ENCODE results near the gene ETV6. TPM values are rescaled to one million over a fixed set of nuclear protein-coding genes. Genes with fewer than 3 reads are reported as not detected.
A peak's percentile ranks its signal among the peaks of the same experiment; 100 is the strongest.

Gene ETV6
- polyA plus RNA-seq, 1 donor (not counting 4 experiments of a cell fraction or from before 2014, with no cell fraction given), result 5.3 TPM

DNA sequence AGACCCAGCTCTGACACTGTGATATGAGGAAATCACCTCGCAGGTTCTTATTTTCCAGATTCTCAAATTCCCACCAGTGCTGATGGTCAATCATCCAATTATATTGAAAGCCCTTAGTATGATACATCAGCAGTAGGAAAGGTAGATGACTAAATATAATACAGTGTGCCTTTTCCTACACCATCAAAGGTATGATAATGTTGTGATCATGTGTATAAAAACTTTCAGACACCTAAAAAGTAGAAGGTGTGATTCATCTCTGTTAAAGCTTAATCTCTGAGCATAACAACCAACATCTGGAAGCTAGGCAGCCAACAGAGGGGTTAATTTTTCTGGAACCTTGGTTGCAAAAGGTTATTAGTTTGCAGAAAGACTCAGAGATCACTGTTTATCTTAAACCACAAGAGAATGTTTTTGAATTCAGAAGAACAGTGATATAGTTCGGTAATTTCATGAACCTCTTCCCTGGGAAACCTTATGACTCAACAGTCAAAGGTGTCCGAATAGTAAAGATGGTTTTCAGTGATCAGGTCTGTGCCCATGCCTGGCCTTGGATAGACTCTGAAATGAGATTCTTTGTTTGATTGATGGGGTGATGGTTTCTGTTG lies 122.5 kb downstream of the ETV6 start:
- no peaks in the 10 kb centered on the region for H4K20me1 ChIP-seq (ENCODE audit: control insufficient read depth, extremely low read depth, insufficient read depth, low read length)
- FAIRE-seq, result no peak
- H3K4me3 ChIP-seq (ENCODE audit: control insufficient read depth in 2 of 3, extremely low read depth in 1 of 3, insufficient read depth in 2 of 3, low read depth in 1 of 3, low read length in 3 of 3), result no peak overlapping the region
- H2AFZ ChIP-seq (ENCODE audit: control insufficient read depth, low read length), result no peak overlapping the region
- H3K36me3 ChIP-seq (ENCODE audit: control insufficient read depth in 2 of 2, extremely low read depth in 1 of 2, insufficient read depth in 2 of 2, low read length in 2 of 2), result no peaks in the 10 kb centered on the region
- H3K4me1 ChIP-seq (ENCODE audit: control insufficient read depth, extremely low read depth, insufficient read depth, low read length), result no peaks in the 10 kb centered on the region
- no peak for TF ChIP-seq EZH2 (IDR thresholded peaks at IDR 0.05; ENCODE audit: low read length)
- TF ChIP-seq, protein P1, sequence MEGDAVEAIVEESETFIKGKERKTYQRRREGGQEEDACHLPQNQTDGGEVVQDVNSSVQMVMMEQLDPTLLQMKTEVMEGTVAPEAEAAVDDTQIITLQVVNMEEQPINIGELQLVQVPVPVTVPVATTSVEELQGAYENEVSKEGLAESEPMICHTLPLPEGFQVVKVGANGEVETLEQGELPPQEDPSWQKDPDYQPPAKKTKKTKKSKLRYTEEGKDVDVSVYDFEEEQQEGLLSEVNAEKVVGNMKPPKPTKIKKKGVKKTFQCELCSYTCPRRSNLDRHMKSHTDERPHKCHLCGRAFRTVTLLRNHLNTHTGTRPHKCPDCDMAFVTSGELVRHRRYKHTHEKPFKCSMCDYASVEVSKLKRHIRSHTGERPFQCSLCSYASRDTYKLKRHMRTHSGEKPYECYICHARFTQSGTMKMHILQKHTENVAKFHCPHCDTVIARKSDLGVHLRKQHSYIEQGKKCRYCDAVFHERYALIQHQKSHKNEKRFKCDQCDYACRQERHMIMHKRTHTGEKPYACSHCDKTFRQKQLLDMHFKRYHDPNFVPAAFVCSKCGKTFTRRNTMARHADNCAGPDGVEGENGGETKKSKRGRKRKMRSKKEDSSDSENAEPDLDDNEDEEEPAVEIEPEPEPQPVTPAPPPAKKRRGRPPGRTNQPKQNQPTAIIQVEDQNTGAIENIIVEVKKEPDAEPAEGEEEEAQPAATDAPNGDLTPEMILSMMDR (optimal IDR thresholded peaks at IDR 0.05 in 1 of 3, IDR thresholded peaks at IDR 0.05 in 1 of 3, conservative IDR thresholded peaks at IDR 0.05 in 1 of 3; ENCODE audit: extremely low read depth in 1 of 3, insufficient read depth in 2 of 3, low read length in 3 of 3), result no peak
- no peak overlapping the region for H3K27ac ChIP-seq (ENCODE audit: control insufficient read depth, insufficient read depth, low read length)
- no peak overlapping the region for H3K9ac ChIP-seq (ENCODE audit: control insufficient read depth, extremely low read depth, insufficient read depth, low read length)
- no peaks in the 10 kb centered on the region for H3K9me1 ChIP-seq (ENCODE audit: control insufficient read depth, extremely low read depth, insufficient read depth, low read length)
- DNase-seq (ENCODE audit: low read depth, low spot score), result no peak
- H3K27me3 ChIP-seq (ENCODE audit: control insufficient read depth, extremely low read depth, insufficient read depth, low read length), result no peaks in the 10 kb centered on the region
- dilution Hi-C loops (cut with MboI; ENCODE audit: extremely low pct_ligation_motif_present, low sequenced_read_pairs), result no loop called here
- H3K79me2 ChIP-seq (ENCODE audit: control insufficient read depth, insufficient read depth, low read length), result no peaks in the 10 kb centered on the region
- H3K4me2 ChIP-seq (ENCODE audit: control insufficient read depth, extremely low read depth, insufficient read depth, low read depth, low read length), result no peak overlapping the region
- no peaks in the 10 kb centered on the region for H3K9me3 ChIP-seq (ENCODE audit: control insufficient read depth, low read depth, low read length)

DNA sequence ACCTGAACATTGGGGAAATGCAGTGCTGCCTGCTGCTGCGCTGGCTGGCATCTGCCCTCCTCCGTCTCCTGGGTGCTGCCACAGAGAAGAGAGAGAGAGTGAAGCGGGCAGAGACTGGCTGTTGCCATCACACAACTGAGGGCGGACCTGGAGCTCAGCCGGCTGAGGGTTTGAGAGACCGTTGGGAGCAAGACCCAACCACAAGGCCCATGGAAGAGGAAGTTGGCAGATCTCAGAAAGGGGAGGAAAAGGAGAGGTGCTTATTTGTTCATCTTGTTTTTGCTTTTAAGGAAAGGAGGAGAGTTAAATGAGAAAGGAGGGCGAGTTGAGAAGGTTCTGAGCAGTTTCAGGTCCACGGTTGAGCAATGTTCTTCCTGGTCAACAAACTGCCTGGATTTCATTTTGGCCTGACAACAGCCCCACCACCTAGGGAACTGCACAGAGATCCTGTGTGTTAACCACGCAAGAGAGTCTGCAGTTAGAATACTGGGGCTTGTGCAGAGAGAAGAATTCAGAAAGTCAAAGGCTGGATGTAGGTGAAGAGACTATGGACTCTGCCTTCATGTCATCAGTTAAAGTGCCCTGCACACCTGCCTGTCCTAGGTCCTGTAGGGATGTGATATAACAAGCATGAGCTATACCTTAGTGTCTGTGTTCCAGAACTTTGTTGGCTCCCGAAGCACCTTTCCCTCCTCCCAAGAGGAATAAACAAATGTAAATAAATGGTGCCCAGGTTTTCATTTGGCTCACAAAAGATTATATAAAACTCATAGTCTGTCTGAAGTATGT lies 124.6 kb downstream of the ETV6 start:
- no peaks in the 10 kb centered on the region for H3K79me2 ChIP-seq (ENCODE audit: control insufficient read depth, insufficient read depth, low read length)
- dilution Hi-C loops (cut with MboI; ENCODE audit: extremely low pct_ligation_motif_present, low sequenced_read_pairs), result no loop called here

More for the DNA sequence above, 124.6 kb downstream of the ETV6 start:
- DNase-seq (ENCODE audit: low read depth, low spot score), result no peak
- Histone ChIP-seq H3K4me3 (ENCODE audit: control insufficient read depth in 2 of 3, extremely low read depth in 1 of 3, insufficient read depth in 2 of 3, low read depth in 1 of 3, low read length in 3 of 3) (no peak overlapping the region), H2AFZ (ENCODE audit: control insufficient read depth, low read length) (no peak overlapping the region), H3K27ac (ENCODE audit: control insufficient read depth, insufficient read depth, low read length) (no peak overlapping the region), H3K36me3 (ENCODE audit: control insufficient read depth in 2 of 2, extremely low read depth in 1 of 2, insufficient read depth in 2 of 2, low read length in 2 of 2) (no peaks in the 10 kb centered on the region), H3K4me2 (ENCODE audit: control insufficient read depth, extremely low read depth, insufficient read depth, low read depth, low read length) (no peak overlapping the region), H3K27me3 (ENCODE audit: control insufficient read depth, extremely low read depth, insufficient read depth, low read length) (no peaks in the 10 kb centered on the region), H3K9me1 (ENCODE audit: control insufficient read depth, extremely low read depth, insufficient read depth, low read length) (no peaks in the 10 kb centered on the region), H3K4me1 (ENCODE audit: control insufficient read depth, extremely low read depth, insufficient read depth, low read length) (no peaks in the 10 kb centered on the region), H3K9ac (ENCODE audit: control insufficient read depth, extremely low read depth, insufficient read depth, low read length) (no peak overlapping the region), H4K20me1 (ENCODE audit: control insufficient read depth, extremely low read depth, insufficient read depth, low read length) (no peaks in the 10 kb centered on the region), H3K9me3 (ENCODE audit: control insufficient read depth, low read depth, low read length) (no peaks in the 10 kb centered on the region)
- no peak for TF ChIP-seq EZH2 (IDR thresholded peaks at IDR 0.05; ENCODE audit: low read length)
- TF ChIP-seq, protein P1 (optimal IDR thresholded peaks at IDR 0.05 in 1 of 3, IDR thresholded peaks at IDR 0.05 in 1 of 3, conservative IDR thresholded peaks at IDR 0.05 in 1 of 3; ENCODE audit: extremely low read depth in 1 of 3, insufficient read depth in 2 of 3, low read length in 3 of 3), result no peak
- FAIRE-seq, result peak; percentile 5
